ENCODE data around the gene NRP2.

NRP2 gene

DNA sequence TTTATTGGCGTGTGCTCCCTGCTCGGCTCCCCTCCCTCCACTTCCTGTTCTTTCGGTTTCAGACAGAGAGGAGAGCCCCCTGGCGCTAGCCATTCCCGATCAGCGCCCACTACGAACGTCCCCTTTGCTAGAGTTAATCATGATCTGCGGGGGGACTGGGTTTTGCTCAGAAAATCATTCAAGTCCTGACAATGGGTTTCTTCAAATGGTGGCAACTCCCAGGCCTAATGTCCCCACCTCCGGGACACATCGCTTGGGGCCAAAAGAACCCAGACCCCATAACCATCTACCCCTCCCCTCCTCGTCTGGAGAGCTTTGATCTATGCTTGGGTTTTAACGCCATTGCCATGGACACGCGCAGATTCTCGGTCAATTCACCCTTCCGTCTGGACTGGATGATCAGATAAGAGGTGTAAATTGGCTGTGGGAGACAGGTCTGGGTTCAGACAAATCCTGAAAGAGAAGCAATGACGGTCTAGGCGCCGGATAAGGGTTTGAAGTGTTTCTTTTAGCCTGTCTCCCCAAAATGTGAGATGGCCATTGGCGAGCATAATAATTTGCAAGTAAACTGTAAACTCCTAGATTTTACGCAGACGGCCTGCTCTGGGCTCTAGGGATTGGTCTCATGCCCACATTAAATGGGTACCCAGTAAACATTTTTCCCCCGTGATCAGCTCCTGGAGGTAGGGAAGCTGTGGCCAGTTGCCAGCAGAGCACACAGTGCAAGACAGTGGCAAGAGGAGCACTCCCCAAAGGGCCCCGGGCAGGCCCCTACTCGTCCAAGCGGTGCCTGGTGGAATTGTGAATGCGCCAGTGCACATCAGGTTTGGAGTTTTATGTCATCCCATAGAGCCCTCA lies 4.7 kb downstream of the NRP2 start:
- no peak for ATAC-seq
- TF ChIP-seq RARB (CRISPR knock-in tag; IDR thresholded peaks at IDR 0.05) (no peak), ESRRG (CRISPR knock-in tag; IDR thresholded peaks at IDR 0.05) (no peak), TCF4 (CRISPR knock-in tag; IDR thresholded peaks at IDR 0.05; ENCODE audit: borderline replicate concordance) (no peak), TSHZ2 (CRISPR knock-in tag; IDR thresholded peaks at IDR 0.05) (no peak), SNAI2 (CRISPR knock-in tag; IDR thresholded peaks at IDR 0.05) (no peak), ZNF8 (CRISPR knock-in tag; IDR thresholded peaks at IDR 0.05) (no peak), ISL1 (CRISPR knock-in tag; IDR thresholded peaks at IDR 0.05) (no peak), CSDC2 (CRISPR knock-in tag; IDR thresholded peaks at IDR 0.05) (no peak), ZC3H10 (CRISPR knock-in tag; IDR thresholded peaks at IDR 0.05) (no peak), TOX (CRISPR knock-in tag; IDR thresholded peaks at IDR 0.05; ENCODE audit: borderline replicate concordance) (no peak), PPARA (CRISPR knock-in tag; IDR thresholded peaks at IDR 0.05; ENCODE audit: borderline replicate concordance) (no peak), ZNF70 (CRISPR knock-in tag; IDR thresholded peaks at IDR 0.05) (no peak), GLIS3 (CRISPR knock-in tag; IDR thresholded peaks at IDR 0.05) (no peak)
- TF ChIP-seq, protein P1, sequence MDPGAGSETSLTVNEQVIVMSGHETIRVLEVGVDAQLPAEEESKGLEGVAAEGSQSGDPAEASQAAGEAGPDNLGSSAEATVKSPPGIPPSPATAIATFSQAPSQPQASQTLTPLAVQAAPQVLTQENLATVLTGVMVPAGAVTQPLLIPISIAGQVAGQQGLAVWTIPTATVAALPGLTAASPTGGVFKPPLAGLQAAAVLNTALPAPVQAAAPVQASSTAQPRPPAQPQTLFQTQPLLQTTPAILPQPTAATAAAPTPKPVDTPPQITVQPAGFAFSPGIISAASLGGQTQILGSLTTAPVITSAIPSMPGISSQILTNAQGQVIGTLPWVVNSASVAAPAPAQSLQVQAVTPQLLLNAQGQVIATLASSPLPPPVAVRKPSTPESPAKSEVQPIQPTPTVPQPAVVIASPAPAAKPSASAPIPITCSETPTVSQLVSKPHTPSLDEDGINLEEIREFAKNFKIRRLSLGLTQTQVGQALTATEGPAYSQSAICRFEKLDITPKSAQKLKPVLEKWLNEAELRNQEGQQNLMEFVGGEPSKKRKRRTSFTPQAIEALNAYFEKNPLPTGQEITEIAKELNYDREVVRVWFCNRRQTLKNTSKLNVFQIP (CRISPR knock-in tag; IDR thresholded peaks at IDR 0.05; ENCODE audit: borderline replicate concordance, low read depth), result no peak
- TF ChIP-seq, protein P2, sequence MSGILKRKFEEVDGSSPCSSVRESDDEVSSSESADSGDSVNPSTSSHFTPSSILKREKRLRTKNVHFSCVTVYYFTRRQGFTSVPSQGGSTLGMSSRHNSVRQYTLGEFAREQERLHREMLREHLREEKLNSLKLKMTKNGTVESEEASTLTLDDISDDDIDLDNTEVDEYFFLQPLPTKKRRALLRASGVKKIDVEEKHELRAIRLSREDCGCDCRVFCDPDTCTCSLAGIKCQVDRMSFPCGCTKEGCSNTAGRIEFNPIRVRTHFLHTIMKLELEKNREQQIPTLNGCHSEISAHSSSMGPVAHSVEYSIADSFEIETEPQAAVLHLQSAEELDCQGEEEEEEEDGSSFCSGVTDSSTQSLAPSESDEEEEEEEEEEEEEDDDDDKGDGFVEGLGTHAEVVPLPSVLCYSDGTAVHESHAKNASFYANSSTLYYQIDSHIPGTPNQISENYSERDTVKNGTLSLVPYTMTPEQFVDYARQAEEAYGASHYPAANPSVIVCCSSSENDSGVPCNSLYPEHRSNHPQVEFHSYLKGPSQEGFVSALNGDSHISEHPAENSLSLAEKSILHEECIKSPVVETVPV (CRISPR knock-in tag; IDR thresholded peaks at IDR 0.05), result no peak

DNA sequence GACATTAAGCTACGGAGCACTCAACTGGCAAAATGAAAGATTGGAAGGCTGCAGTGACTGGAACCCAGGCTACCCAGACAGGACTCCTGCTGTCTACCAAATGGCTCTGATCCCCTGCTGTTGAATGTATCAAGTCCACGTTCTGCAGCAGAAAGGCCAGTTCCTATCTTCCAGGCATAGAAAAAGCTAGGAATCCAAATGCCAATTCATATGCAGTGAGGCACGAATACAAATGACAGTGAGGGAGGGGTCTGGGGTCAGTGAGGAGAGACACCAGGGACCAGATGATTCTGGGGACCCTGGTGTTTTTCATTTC lies 5.3 kb downstream of the NRP2 start:
- no peak for TF ChIP-seq ARNTL (CRISPR knock-in tag; IDR thresholded peaks at IDR 0.05; ENCODE audit: borderline replicate concordance, low read depth)
- TF ChIP-seq ZFP3 (CRISPR knock-in tag; IDR thresholded peaks at IDR 0.05), result no peak
- TF ChIP-seq OSR1 (CRISPR knock-in tag; IDR thresholded peaks at IDR 0.05), result no peak
- no peak for TF ChIP-seq ZNF8 (CRISPR knock-in tag; IDR thresholded peaks at IDR 0.05)
- no peak for TF ChIP-seq ESRRG (CRISPR knock-in tag; IDR thresholded peaks at IDR 0.05)
- TF ChIP-seq CSDC2 (CRISPR knock-in tag; IDR thresholded peaks at IDR 0.05), result no peak
- TF ChIP-seq ZFP30 (CRISPR knock-in tag; IDR thresholded peaks at IDR 0.05), result no peak
- no peak for TF ChIP-seq CREB5 (CRISPR knock-in tag; IDR thresholded peaks at IDR 0.05; ENCODE audit: low read depth)
- no peak for TF ChIP-seq ZNF565 (CRISPR knock-in tag; conservative IDR thresholded peaks at IDR 0.05; ENCODE audit: low read depth)
- no peak for TF ChIP-seq TCF4 (CRISPR knock-in tag; IDR thresholded peaks at IDR 0.05; ENCODE audit: borderline replicate concordance)
- no peak for ATAC-seq

DNA sequence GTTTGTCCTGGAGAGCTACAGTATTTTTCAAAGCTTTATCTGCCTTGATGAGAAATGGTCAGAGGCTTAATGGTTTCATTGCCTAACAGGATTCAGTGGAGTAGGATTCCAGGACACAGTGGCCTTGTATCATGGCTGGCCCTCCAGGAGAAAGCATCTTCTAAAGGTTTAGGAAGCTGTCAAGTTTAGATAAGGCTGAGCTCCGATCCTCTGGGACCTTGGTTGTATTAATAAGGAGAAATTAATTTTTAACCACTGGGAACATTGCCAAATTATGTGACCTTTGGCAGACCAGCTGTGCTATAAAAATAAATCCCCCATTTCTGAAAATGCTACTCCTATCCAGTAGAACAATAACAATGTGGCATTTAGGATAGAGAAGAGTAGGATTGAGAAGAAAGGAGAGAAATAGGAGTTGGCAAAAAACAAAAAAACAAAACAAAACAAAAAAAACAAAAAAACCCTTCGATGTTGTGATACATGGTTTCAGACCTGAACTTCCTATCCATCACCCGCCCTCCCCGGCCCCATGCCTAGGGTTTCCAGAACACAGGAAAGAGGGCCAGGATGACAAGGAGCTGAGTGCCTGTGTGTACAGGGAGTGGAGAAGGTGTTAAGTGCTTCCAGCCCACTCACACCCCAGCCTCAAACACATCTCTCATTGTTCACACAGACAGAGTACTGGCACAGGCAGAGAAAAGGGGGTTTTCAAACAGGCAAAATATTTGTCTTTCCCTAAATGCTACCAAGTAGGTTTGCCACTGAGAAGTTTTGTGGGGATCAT lies 6.3 kb downstream of the NRP2 start:
- no peak for ATAC-seq
- no peak for TF ChIP-seq TCF4 (CRISPR knock-in tag; IDR thresholded peaks at IDR 0.05; ENCODE audit: borderline replicate concordance)
- no peak for TF ChIP-seq SNAI2 (CRISPR knock-in tag; IDR thresholded peaks at IDR 0.05)
- TF ChIP-seq PPARA (CRISPR knock-in tag; IDR thresholded peaks at IDR 0.05; ENCODE audit: borderline replicate concordance), result no peak
- TF ChIP-seq ZNF70 (CRISPR knock-in tag; IDR thresholded peaks at IDR 0.05), result no peak
- no peak for TF ChIP-seq ZFP30 (CRISPR knock-in tag; IDR thresholded peaks at IDR 0.05)
- TF ChIP-seq, protein P3, sequence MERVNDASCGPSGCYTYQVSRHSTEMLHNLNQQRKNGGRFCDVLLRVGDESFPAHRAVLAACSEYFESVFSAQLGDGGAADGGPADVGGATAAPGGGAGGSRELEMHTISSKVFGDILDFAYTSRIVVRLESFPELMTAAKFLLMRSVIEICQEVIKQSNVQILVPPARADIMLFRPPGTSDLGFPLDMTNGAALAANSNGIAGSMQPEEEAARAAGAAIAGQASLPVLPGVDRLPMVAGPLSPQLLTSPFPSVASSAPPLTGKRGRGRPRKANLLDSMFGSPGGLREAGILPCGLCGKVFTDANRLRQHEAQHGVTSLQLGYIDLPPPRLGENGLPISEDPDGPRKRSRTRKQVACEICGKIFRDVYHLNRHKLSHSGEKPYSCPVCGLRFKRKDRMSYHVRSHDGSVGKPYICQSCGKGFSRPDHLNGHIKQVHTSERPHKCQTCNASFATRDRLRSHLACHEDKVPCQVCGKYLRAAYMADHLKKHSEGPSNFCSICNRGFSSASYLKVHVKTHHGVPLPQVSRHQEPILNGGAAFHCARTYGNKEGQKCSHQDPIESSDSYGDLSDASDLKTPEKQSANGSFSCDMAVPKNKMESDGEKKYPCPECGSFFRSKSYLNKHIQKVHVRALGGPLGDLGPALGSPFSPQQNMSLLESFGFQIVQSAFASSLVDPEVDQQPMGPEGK (CRISPR knock-in tag; IDR thresholded peaks at IDR 0.05; ENCODE audit: borderline replicate concordance), result no peak
- TF ChIP-seq OSR1 (CRISPR knock-in tag; IDR thresholded peaks at IDR 0.05), result no peak
- TF ChIP-seq, protein P1 (CRISPR knock-in tag; IDR thresholded peaks at IDR 0.05; ENCODE audit: borderline replicate concordance, low read depth), result no peak
- TF ChIP-seq TSHZ2 (CRISPR knock-in tag; IDR thresholded peaks at IDR 0.05), result no peak
